ENCODE data around the gene DNM2. TPM values are rescaled to one million over a fixed set of nuclear protein-coding genes. Genes with fewer than 3 reads are reported as not detected.

The DNM2 gene
- total and polyA plus RNA-seq, 9 of the 15 experiments (the other 6 are each of a cell fraction or from before 2014, with no cell fraction given), result 2.2 to 161 (median 72.6) TPM

DNA sequence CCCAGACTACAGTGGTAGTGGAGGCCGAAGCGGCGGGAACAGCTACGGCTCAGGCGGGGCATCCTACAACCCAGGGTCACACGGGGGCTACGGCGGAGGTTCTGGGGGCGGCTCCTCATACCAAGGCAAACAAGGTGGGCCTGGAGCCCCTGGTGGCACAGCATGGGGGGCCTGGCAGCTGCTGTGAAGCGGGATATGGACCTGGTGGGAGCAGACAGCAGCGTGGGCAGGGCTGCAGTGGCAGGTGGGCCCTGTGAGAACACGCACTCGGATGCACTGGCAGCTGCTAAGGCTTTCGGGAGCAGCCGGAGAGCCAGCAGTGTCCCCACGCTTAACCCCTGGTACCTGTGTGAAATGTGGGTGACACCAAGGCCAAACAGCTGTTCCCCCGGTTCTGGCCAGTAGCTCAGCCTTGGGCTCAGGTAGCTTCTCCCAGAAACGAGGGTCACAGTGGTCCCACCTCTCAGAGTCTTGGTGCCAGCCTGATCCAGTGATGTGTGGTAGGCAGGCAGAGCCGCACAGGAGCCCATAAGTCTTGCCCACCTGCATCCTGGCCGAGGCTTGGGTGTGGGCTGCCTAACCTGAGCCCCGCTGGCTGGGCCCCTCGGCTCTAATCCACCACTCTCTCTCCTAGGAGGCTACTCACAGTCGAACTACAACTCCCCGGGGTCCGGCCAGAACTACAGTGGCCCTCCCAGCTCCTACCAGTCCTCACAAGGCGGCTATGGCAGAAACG is 29.2 kb upstream of the DNM2 start:
- CTCF ChIA-PET (ENCODE audit: low intra/inter-chr PET ratio), result no interaction called here
- peaks cover 0 to 17% of the 10 kb centered on the region in 2 experiments; a peak in 1 of 5 replicates for H3K4me1 ChIP-seq (replicated peaks in 1 of 2; ENCODE audit: control insufficient read depth in 2 of 2, insufficient read depth in 2 of 2, low read length in 2 of 2)
- no peak for FAIRE-seq
- no peak overlapping the region for H3K4me2 ChIP-seq (ENCODE audit: insufficient read depth, low read length)
- no peaks in the 10 kb centered on the region for H3K9me3 ChIP-seq (replicated peaks; ENCODE audit: control insufficient read depth, insufficient read depth, low read depth, low read length)
- no peak for DNase-seq (ENCODE audit: extremely low read depth in 1 of 4, low spot score in 3 of 4)
- in situ Hi-C loops (cut with MboI), result no loop called here
- H3K27me3 ChIP-seq (ENCODE audit: control insufficient read depth in 2 of 2, insufficient read depth in 2 of 2, low read length in 2 of 2), result no peaks in the 10 kb centered on the region
- intact Hi-C loops (cut with micrococcal nuclease), result no loop called here
- peaks cover 27% of the 10 kb centered on the region for H4K20me1 ChIP-seq (replicated peaks; ENCODE audit: control insufficient read depth, insufficient read depth, low read length)
- 92% methylated on average over 25 of the region's 27 CpGs for WGBS (ENCODE audit: insufficient coverage, low coverage, missing lambda C conversion rate)
- H2AFZ ChIP-seq (ENCODE audit: low read depth, low read length), result no peak overlapping the region
- H3K4me3 ChIP-seq, result no peak overlapping the region
- no peaks in the 10 kb centered on the region for H3K79me2 ChIP-seq (ENCODE audit: control insufficient read depth, insufficient read depth, low read length)
- peaks cover 6% of the 10 kb centered on the region for H3K9me1 ChIP-seq (ENCODE audit: control insufficient read depth, insufficient read depth, low read length)
- 0 out of 4 replicates have a peak overlapping the region, but pooled peaks of 1 of the 2 experiments have one; percentile 11 for H3K9ac ChIP-seq (ENCODE audit: insufficient read depth in 1 of 2, low read depth in 2 of 2, low read length in 2 of 2)
- H3K27ac ChIP-seq (ENCODE audit: extremely low read depth, low read depth, low read length), result no peak overlapping the region
- POLR2A ChIA-PET, result interaction anchor here (0.6 to 1.6 kb wide), 9 partner anchors 8 to 42 kb away, joined by 3 to 6 read pairs (median 3); no protein-coding TSS in a partner anchor
- ATAC-seq, result no peak
- H3K36me3 ChIP-seq (ENCODE audit: control insufficient read depth, insufficient read depth, low read length), result peaks cover 89% of the 10 kb centered on the region
- TF ChIP-seq PRMT5 (CRISPR knock-in tag; IDR thresholded peaks at IDR 0.05) (no peak), RBM22 (IDR thresholded peaks at IDR 0.05; ENCODE audit: low read depth, low read length, poor library complexity, severe bottlenecking) (peak; percentile 93), POLR2G (IDR thresholded peaks at IDR 0.05; ENCODE audit: low read depth, low read length) (peak; percentile 72), ZNF274 (IDR thresholded peaks at IDR 0.05; ENCODE audit: borderline replicate concordance, low read depth, low read length) (no peak), POLR2A (conservative IDR thresholded peaks at IDR 0.05) (0 out of 2 replicates have a peak, but pooled peaks have one; percentile 16), CEBPB (tag; IDR thresholded peaks at IDR 0.05) (no peak), PML (IDR thresholded peaks at IDR 0.05; ENCODE audit: low read length) (no peak), POLR2AphosphoS5 (IDR thresholded peaks at IDR 0.05; ENCODE audit: control insufficient read depth, insufficient read depth, low read depth, low read length) (peak; percentile 15; the same call in 1 of the 2 replicates)
- no TSS peak for BruUV-seq (replicated peaks)
